ENCODE data around the gene KLF17.
"Not testable (repeated sequence)": the region's sequence is repeated elsewhere in the genome, so short reads cannot be mapped to it uniquely, and the experiment has no call there.

The KLF17 gene

GRCh38 chr1:44110916-44111315 lies 7.7 kb upstream of the KLF17 start:
- no peak for FAIRE-seq

- FAIRE-seq = no peak
Measured at GRCh38 chr1:44111861-44112260, 6.8 kb upstream of the KLF17 start.

GRCh38 chr1:44112486-44112885 lies 6.1 kb upstream of the KLF17 start:
- no peak for FAIRE-seq

- no peak for FAIRE-seq
Measured at GRCh38 chr1:44113095-44113609, 5.5 kb upstream of the KLF17 start.

GRCh38 chr1:44114098-44114497 lies 4.5 kb upstream of the KLF17 start:
- FAIRE-seq = no peak

GRCh38 chr1:44117272-44117671 lies 1.3 kb upstream of the KLF17 start:
- FAIRE-seq = not testable (repeated sequence)

- FAIRE-seq = no peak
Measured at GRCh38 chr1:44119525-44119924, 904 bp downstream of the KLF17 start.

- FAIRE-seq = no peak
Measured at GRCh38 chr1:44120398-44120949, 1.9 kb downstream of the KLF17 start.

GRCh38 chr1:44129616-44130500 lies 11.2 kb downstream of the KLF17 start:
- FAIRE-seq = no peak

- FAIRE-seq = no peak
Measured at GRCh38 chr1:44131411-44131810, 12.8 kb downstream of the KLF17 start.

GRCh38 chr1:44134071-44134920 lies 15.7 kb downstream of the KLF17 start:
- FAIRE-seq = no peak

- no peak for FAIRE-seq
Measured at GRCh38 chr1:44135886-44136285, 17.3 kb downstream of the KLF17 start.

GRCh38 chr1:44138239-44138638 lies 19.6 kb downstream of the KLF17 start:
- FAIRE-seq = no peak

GRCh38 chr1:44139565-44139964 lies 20.9 kb downstream of the KLF17 start:
- not testable (repeated sequence) for FAIRE-seq

GRCh38 chr1:44141531-44141930 lies 22.9 kb downstream of the KLF17 start, which contains the start of gene KLF18:
KLF18 (minus strand) TSS chr1:44141631; CDS start chr1:44141631, 0 bp downstream.
- no peak for FAIRE-seq

GRCh38 chr1:44144962-44145756 lies 26.5 kb downstream of the KLF17 start:
- FAIRE-seq = no peak

- no peak for FAIRE-seq
Measured at GRCh38 chr1:44146536-44147361, 28.1 kb downstream of the KLF17 start.

- FAIRE-seq = no peak
Measured at GRCh38 chr1:44147582-44147981, 29.0 kb downstream of the KLF17 start.

- FAIRE-seq = no peak
Measured at GRCh38 chr1:44151332-44151731, 32.7 kb downstream of the KLF17 start.

- FAIRE-seq = no peak
Measured at GRCh38 chr1:44151808-44152207, 33.2 kb downstream of the KLF17 start.

GRCh38 chr1:44152692-44153091 lies 34.1 kb downstream of the KLF17 start:
- FAIRE-seq = no peak

Data from colon (tissue), 2 donors.